NCI-H526 (cell line): ENCODE data around the gene SUPT3H.
A peak's percentile ranks its signal among the peaks of the same experiment; 100 is the strongest.

Experiments
- DNase-seq, 2 experiments: peaks; one replicate each; lab custom pipeline; 2025; lab: John Stamatoyannopoulos, UW

Gene SUPT3H

GRCh38 chr6:45388328-45388727 is 10.6 kb upstream of the SUPT3H start:
- peak in 1 of 2 experiments; percentile 24 for DNase-seq

GRCh38 chr6:45387236-45387635 is 9.5 kb upstream of the SUPT3H start:
- no peak for DNase-seq

- no peak for DNase-seq
Measured at GRCh38 chr6:45386501-45386900, 8.8 kb upstream of the SUPT3H start.

GRCh38 chr6:45382391-45382790 is 4.7 kb upstream of the SUPT3H start:
- DNase-seq: no peak

GRCh38 chr6:45378334-45378926 is 696 bp upstream of the SUPT3H start:
- peak; percentile 83 to 90 for DNase-seq

GRCh38 chr6:45377043-45377553 is 636 bp downstream of the SUPT3H start:
- DNase-seq: no peak

- DNase-seq: peak in 1 of 2 experiments; percentile 80
Measured at GRCh38 chr6:45376310-45377042, 1.3 kb downstream of the SUPT3H start.

GRCh38 chr6:45375449-45375848 is 2.3 kb downstream of the SUPT3H start:
- DNase-seq: peak in 1 of 2 experiments; percentile 42

- DNase-seq: no peak
Measured at GRCh38 chr6:45371924-45372573, 5.7 kb downstream of the SUPT3H start.

GRCh38 chr6:45369870-45370269 is 7.9 kb downstream of the SUPT3H start:
- DNase-seq: no peak

- DNase-seq: no peak
Measured at GRCh38 chr6:45367999-45368398, 9.7 kb downstream of the SUPT3H start.

- no peak for DNase-seq
Measured at GRCh38 chr6:45366534-45366933, 11.2 kb downstream of the SUPT3H start.

- no peak for DNase-seq
Measured at GRCh38 chr6:45365036-45365435, 12.7 kb downstream of the SUPT3H start.

GRCh38 chr6:45364466-45364865 is 13.3 kb downstream of the SUPT3H start:
- DNase-seq: no peak

- DNase-seq: no peak
Measured at GRCh38 chr6:45353654-45354053, 24.1 kb downstream of the SUPT3H start.

GRCh38 chr6:45351667-45352066 is 26.1 kb downstream of the SUPT3H start:
- DNase-seq: no peak

- no peak for DNase-seq
Measured at GRCh38 chr6:45351076-45351475, 26.7 kb downstream of the SUPT3H start.

- no peak for DNase-seq
Measured at GRCh38 chr6:45350186-45350710, 27.5 kb downstream of the SUPT3H start.

GRCh38 chr6:45344900-45345299 is 32.8 kb downstream of the SUPT3H start:
- DNase-seq: no peak

GRCh38 chr6:45328523-45328922 is 49.2 kb downstream of the SUPT3H start:
- no peak for DNase-seq

- DNase-seq: no peak
Measured at GRCh38 chr6:45327956-45328522, 49.7 kb downstream of the SUPT3H start, which contains the start of gene RUNX2. RUNX2 (plus strand) TSS chr6:45328330; CDS start chr6:45328727, 397 bp downstream.

- no peak for DNase-seq
Measured at GRCh38 chr6:45326698-45327417, 50.9 kb downstream of the SUPT3H start.
